Measurements from ENCODE around the gene RAG2. TPM values are rescaled to one million over a fixed set of nuclear protein-coding genes. Genes with fewer than 3 reads are reported as not detected.

RAG2 gene
- total RNA-seq, 1 experiment from 2014 or later = not detected

- DNase-seq = no peak
- peaks cover 0 to 23% (median 0%) of the 10 kb centered on the region in 3 experiments; a peak in 2 of 7 replicates for H3K36me3 Mint-ChIP-seq (ENCODE audit: insufficient read depth in 1 of 3, low read depth in 3 of 3)
- Histone ChIP-seq H3K79me2 (ENCODE audit: insufficient read depth, low read length) (no peaks in the 10 kb centered on the region), H3K4me1 (ENCODE audit: insufficient read depth, low read length) (no peaks in the 10 kb centered on the region), H3K18ac (ENCODE audit: insufficient read length, low read depth, low read length) (no peak overlapping the region), H2BK12ac (ENCODE audit: insufficient read length, low read depth, low read length) (no peak overlapping the region), H2AFZ (ENCODE audit: low read length) (no peak overlapping the region), H2AK5ac (ENCODE audit: insufficient read length, low read length) (no peak overlapping the region), H3T11ph (ENCODE audit: low read length) (no peak overlapping the region), H3K27ac (ENCODE audit: insufficient read length, low read depth, low read length) (no peak overlapping the region), H2BK120ac (ENCODE audit: low read depth, low read length, poor library complexity, severe bottlenecking) (no peak overlapping the region), H3K9ac (ENCODE audit: extremely low read depth, insufficient read length, low read length) (no peak overlapping the region), H3K23me2 (ENCODE audit: insufficient read length, low read depth, low read length, poor library complexity, severe bottlenecking) (no peaks in the 10 kb centered on the region), H2BK5ac (ENCODE audit: insufficient read length, low read length) (no peak overlapping the region), H3K4ac (ENCODE audit: low read depth, low read length) (no peak overlapping the region), H4K20me1 (ENCODE audit: control insufficient read depth, insufficient read depth, insufficient read length) (no peaks in the 10 kb centered on the region), H4K8ac (replicated peaks; ENCODE audit: insufficient read length, low read depth, low read length) (no peak overlapping the region), H4K91ac (ENCODE audit: insufficient read length, low read depth, low read length) (no peak overlapping the region), H3K79me1 (ENCODE audit: insufficient read depth, low read depth, low read length, poor library complexity, severe bottlenecking) (no peaks in the 10 kb centered on the region), H3K9me3 (ENCODE audit: control insufficient read depth, low read depth, low read length) (no peaks in the 10 kb centered on the region), H2BK20ac (ENCODE audit: low read depth, low read length, poor library complexity, severe bottlenecking) (no peak overlapping the region), H3K4me2 (ENCODE audit: insufficient read depth, insufficient read length, low read length) (no peak overlapping the region), H3K14ac (ENCODE audit: insufficient read depth, low read length) (no peak overlapping the region), H3K56ac (ENCODE audit: insufficient read length, low read depth, low read length) (no peak overlapping the region), H3K27me3 (ENCODE audit: insufficient read depth, low read length) (no peaks in the 10 kb centered on the region), H2BK15ac (ENCODE audit: low read depth, low read length) (no peak overlapping the region), H3K23ac (ENCODE audit: insufficient read length, low read depth, low read length) (no peak overlapping the region), H4K5ac (ENCODE audit: insufficient read length, low read depth, low read length) (no peak overlapping the region)
- TF ChIP-seq CTCF (conservative IDR thresholded peaks at IDR 0.05) = no peak
- no CpG with 5 or more reads among the region's 4 CpGs for WGBS (ENCODE audit: extremely low coverage, insufficient read length, low lambda C conversion rate)
- H3K27me3 Mint-ChIP-seq (ENCODE audit: low read depth) = no peaks in the 10 kb centered on the region; the same call in none of the 2 replicates
- H3K4me3 Mint-ChIP-seq = no peak overlapping the region
- no peak overlapping the region for H3K27ac Mint-ChIP-seq
- peaks cover 11% of the 10 kb centered on the region in 2 experiments; a peak in 4 of 5 replicates for H3K9me3 Mint-ChIP-seq
- H3K4me1 Mint-ChIP-seq = peaks cover 0 to 5% of the 10 kb centered on the region in 2 experiments; a peak in 1 of 4 replicates
Measured at GRCh38 chr11:36558571-36559413, 39.2 kb downstream of the RAG2 start.

All from H9 (cell line).